GM12873 (cell line): Measurements from ENCODE around the gene CCDC82.

Experiments used
- TF ChIP-seq, protein P1 (sequence below): IDR thresholded peaks from 2 replicates; pipeline ENCODE4 v1.5.1; 2012; ENCODE audit warnings: low read depth, mild to moderate bottlenecking, moderate library complexity, low read length, control low read depth; ENCODE audit not compliant: insufficient read depth; ENCODE audit errors: missing control alignments

Gene CCDC82

DNA sequence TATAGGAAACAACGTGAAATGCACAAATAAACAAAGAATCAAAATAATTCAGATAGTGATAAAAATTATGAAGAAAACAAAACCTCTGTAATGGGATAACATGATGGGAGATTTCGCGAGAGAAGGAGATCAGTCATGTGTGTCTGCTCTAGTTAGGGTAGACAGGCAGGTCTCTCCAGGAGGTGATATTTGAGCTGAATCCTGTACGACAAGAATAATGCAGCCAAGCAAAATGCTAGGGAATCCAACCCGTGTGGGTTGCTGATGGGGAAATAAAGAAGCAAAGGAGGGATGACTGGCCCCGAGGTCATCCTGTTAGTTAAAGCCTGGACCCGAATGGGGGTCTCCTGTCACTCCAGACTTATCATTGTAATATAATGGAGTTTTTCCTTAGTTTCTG is 62.8 kb downstream of the CCDC82 start:
- TF ChIP-seq, protein P1, sequence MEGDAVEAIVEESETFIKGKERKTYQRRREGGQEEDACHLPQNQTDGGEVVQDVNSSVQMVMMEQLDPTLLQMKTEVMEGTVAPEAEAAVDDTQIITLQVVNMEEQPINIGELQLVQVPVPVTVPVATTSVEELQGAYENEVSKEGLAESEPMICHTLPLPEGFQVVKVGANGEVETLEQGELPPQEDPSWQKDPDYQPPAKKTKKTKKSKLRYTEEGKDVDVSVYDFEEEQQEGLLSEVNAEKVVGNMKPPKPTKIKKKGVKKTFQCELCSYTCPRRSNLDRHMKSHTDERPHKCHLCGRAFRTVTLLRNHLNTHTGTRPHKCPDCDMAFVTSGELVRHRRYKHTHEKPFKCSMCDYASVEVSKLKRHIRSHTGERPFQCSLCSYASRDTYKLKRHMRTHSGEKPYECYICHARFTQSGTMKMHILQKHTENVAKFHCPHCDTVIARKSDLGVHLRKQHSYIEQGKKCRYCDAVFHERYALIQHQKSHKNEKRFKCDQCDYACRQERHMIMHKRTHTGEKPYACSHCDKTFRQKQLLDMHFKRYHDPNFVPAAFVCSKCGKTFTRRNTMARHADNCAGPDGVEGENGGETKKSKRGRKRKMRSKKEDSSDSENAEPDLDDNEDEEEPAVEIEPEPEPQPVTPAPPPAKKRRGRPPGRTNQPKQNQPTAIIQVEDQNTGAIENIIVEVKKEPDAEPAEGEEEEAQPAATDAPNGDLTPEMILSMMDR = no peak

DNA sequence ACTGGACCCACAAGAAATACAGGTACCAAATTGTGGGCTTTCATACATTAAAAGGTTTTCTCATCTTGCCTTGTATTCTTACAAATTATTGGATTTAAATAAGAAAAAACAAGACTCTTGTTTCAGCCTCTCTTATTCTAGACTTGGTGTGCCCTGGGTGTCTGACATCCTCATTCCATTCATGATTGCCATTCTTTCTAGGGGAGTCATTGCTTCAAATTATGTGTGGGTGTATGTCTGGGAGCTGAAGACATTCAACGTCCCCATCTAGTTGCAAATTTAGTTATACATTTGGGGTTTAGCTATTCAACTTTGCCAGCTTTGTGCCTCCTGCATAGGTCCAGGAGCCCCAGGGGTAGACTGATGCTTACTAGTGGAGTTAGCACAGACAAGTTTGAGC is 64.8 kb downstream of the CCDC82 start:
- TF ChIP-seq, protein P1 = no peak

GRCh38 chr11:96323642-96323985 is 66.1 kb downstream of the CCDC82 start:
- TF ChIP-seq, protein P1 = no peak

GRCh38 chr11:96322775-96323641 is 66.7 kb downstream of the CCDC82 start:
- TF ChIP-seq, protein P1 = no peak

DNA sequence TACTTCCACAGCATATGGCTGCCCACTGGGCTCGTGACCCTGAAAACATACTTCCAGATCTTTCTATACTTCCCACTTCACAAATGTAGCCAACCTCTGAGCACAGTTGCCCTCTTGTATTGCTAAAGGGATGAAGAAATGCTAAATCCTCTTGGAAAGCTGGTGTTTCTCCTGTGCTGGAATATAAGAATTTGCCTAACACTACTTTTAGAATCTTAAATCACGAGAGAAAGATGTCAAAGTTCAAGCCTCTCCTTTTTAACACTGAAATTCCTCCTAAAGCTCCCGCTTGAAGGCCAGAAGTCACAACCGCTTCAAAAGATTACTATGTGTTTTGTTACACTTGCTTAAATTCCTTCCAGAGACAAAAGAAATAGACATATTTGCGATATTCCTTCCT is 68.6 kb downstream of the CCDC82 start:
- TF ChIP-seq, protein P1 = no peak

GRCh38 chr11:96319898-96320656 is 69.6 kb downstream of the CCDC82 start:
- TF ChIP-seq, protein P1 = no peak

DNA sequence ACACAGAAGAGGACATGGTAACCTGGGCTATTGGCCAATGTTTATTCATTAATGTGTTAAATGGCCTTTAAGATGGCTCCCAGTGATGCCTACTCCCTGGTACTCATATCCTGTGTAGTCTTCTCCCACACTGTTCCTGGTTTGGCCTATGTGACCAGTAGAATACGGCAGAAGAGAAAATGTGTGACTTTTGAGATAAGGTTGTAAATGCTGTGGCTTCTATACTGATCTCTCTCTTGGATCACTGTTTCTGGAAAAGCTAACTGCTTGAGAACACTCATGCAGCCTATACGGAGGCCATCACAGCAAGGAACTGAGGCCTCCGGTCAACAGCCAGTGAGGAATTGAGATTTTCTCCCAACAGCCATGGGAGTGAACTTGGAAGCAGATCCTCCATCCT is 70.9 kb downstream of the CCDC82 start:
- TF ChIP-seq, protein P1 = no peak
